ENCODE measurements around the gene RPA1. TPM values are rescaled to one million over a fixed set of nuclear protein-coding genes. Genes with fewer than 3 reads are reported as not detected.

Gene RPA1
- total and polyA plus RNA-seq, 4 donors: 9.2 to 29.5 (median 11.9) TPM

DNA sequence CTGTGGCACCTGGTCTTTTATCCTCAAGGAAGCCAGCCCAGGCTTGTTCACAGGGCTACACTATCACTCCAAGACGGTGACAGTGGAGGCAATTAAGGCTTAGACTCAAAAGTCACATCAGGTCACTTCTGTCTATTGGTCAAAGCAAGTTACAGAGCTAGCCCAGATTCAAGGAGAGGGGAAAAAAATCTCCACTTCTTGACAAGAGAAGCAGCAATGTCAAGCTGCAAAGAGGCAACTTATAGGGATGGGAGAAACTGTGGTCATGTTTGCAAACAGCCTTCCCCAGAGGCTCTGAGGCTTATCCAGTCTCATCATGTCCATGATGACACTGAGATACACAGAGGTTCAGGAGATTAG, 36.4 kb upstream of the RPA1 start:
- Histone ChIP-seq H3K9ac (ENCODE audit: low read depth in 1 of 2, low read length in 2 of 2) (no peak overlapping the region), H3K4me3 (ENCODE audit: low read depth in 1 of 3, low read length in 3 of 3) (no peak overlapping the region), H3K27ac (ENCODE audit: low read depth in 1 of 2, low read length in 2 of 2) (no peak overlapping the region), H3K4me1 (ENCODE audit: control insufficient read depth in 4 of 4, insufficient read depth in 4 of 4, low read length in 3 of 4) (peaks cover 2 to 9% (median 6%) of the 10 kb centered on the region in 4 donors), H3K36me3 (ENCODE audit: control insufficient read depth in 4 of 4, insufficient read depth in 3 of 4, low read depth in 1 of 4, low read length in 3 of 4) (peaks cover 0 to 1% (median 0%) of the 10 kb centered on the region in 4 donors), H3K9me3 (ENCODE audit: control insufficient read depth in 4 of 4, low read length in 3 of 4) (no peaks in the 10 kb centered on the region), H3K27me3 (ENCODE audit: control insufficient read depth in 4 of 4, insufficient read depth in 4 of 4, low read length in 3 of 4) (no peaks in the 10 kb centered on the region)
- DNase-seq (ENCODE audit: low spot score): no peak
- 93% methylated on average over 1 of the region's 1 CpG for WGBS
- TF ChIP-seq MAX (IDR thresholded peaks at IDR 0.05): no peak
- no peak for TF ChIP-seq ZBTB33 (IDR thresholded peaks at IDR 0.05)
- no peak for TF ChIP-seq FOXA2 (IDR thresholded peaks at IDR 0.05)
- TF ChIP-seq HNF4A (conservative IDR thresholded peaks at IDR 0.05): no peak
- TF ChIP-seq JUND (IDR thresholded peaks at IDR 0.05): no peak
- TF ChIP-seq TAF1 (conservative IDR thresholded peaks at IDR 0.05): no peak
- TF ChIP-seq, protein P1, sequence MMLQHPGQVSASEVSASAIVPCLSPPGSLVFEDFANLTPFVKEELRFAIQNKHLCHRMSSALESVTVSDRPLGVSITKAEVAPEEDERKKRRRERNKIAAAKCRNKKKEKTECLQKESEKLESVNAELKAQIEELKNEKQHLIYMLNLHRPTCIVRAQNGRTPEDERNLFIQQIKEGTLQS (IDR thresholded peaks at IDR 0.05): no peak
- TF ChIP-seq, protein P2, sequence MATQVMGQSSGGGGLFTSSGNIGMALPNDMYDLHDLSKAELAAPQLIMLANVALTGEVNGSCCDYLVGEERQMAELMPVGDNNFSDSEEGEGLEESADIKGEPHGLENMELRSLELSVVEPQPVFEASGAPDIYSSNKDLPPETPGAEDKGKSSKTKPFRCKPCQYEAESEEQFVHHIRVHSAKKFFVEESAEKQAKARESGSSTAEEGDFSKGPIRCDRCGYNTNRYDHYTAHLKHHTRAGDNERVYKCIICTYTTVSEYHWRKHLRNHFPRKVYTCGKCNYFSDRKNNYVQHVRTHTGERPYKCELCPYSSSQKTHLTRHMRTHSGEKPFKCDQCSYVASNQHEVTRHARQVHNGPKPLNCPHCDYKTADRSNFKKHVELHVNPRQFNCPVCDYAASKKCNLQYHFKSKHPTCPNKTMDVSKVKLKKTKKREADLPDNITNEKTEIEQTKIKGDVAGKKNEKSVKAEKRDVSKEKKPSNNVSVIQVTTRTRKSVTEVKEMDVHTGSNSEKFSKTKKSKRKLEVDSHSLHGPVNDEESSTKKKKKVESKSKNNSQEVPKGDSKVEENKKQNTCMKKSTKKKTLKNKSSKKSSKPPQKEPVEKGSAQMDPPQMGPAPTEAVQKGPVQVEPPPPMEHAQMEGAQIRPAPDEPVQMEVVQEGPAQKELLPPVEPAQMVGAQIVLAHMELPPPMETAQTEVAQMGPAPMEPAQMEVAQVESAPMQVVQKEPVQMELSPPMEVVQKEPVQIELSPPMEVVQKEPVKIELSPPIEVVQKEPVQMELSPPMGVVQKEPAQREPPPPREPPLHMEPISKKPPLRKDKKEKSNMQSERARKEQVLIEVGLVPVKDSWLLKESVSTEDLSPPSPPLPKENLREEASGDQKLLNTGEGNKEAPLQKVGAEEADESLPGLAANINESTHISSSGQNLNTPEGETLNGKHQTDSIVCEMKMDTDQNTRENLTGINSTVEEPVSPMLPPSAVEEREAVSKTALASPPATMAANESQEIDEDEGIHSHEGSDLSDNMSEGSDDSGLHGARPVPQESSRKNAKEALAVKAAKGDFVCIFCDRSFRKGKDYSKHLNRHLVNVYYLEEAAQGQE (IDR thresholded peaks at IDR 0.05): no peak
- no peak for TF ChIP-seq RXRA (IDR thresholded peaks at IDR 0.05)
- no peak for TF ChIP-seq GABPA (IDR thresholded peaks at IDR 0.05 in 1 of 2, conservative IDR thresholded peaks at IDR 0.05 in 1 of 2)
- TF ChIP-seq FOXA1 (IDR thresholded peaks at IDR 0.05): no peak
- no peak for TF ChIP-seq EGR1 (IDR thresholded peaks at IDR 0.05; ENCODE audit: low read depth in 2 of 2)

DNA sequence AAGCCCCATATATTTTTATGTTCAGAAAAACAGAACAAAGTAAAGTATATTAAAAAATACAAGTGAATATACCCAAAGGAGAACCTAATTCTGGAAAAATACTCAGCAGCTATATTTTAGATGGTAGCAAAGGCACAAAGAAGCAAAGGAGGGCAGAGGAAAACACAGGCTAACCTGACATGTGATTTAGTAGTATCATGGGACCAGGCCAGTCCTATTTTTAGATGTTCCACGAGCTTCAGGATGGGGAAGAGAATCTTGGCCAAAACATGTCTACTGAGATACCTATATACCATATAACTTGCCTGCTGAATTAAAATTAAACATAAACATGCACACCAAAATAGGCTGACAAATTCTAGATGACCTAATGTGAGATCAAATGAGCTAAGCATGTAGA, 33.0 kb upstream of the RPA1 start:
- H3K9ac ChIP-seq (ENCODE audit: low read depth in 1 of 2, low read length in 2 of 2): no peak overlapping the region
- no peaks in the 10 kb centered on the region for H3K27me3 ChIP-seq (ENCODE audit: control insufficient read depth in 4 of 4, insufficient read depth in 4 of 4, low read length in 3 of 4)
- WGBS: 34% methylated on average over 1 of the region's 1 CpG
- no peak overlapping the region for H3K27ac ChIP-seq (ENCODE audit: low read depth in 1 of 2, low read length in 2 of 2)
- peaks cover 4 to 9% (median 7%) of the 10 kb centered on the region in 4 donors for H3K36me3 ChIP-seq (ENCODE audit: control insufficient read depth in 4 of 4, insufficient read depth in 3 of 4, low read depth in 1 of 4, low read length in 3 of 4)
- H3K4me1 ChIP-seq (ENCODE audit: control insufficient read depth in 4 of 4, insufficient read depth in 4 of 4, low read length in 3 of 4): peaks cover 0 to 6% (median 4%) of the 10 kb centered on the region in 4 donors
- DNase-seq (ENCODE audit: low spot score): no peak
- no peaks in the 10 kb centered on the region for H3K9me3 ChIP-seq (ENCODE audit: control insufficient read depth in 4 of 4, low read length in 3 of 4)
- no peak overlapping the region for H3K4me3 ChIP-seq (ENCODE audit: low read depth in 1 of 3, low read length in 3 of 3)
- TF ChIP-seq EGR1 (IDR thresholded peaks at IDR 0.05; ENCODE audit: low read depth in 2 of 2): no peak
- TF ChIP-seq TAF1 (conservative IDR thresholded peaks at IDR 0.05): no peak
- no peak for TF ChIP-seq NR2F2 (IDR thresholded peaks at IDR 0.05)
- no peak for TF ChIP-seq HNF4A (conservative IDR thresholded peaks at IDR 0.05)
- TF ChIP-seq FOXA1 (IDR thresholded peaks at IDR 0.05): no peak
- TF ChIP-seq RAD21 (IDR thresholded peaks at IDR 0.05): no peak
- no peak for TF ChIP-seq HNF4G (IDR thresholded peaks at IDR 0.05)
- TF ChIP-seq MAX (IDR thresholded peaks at IDR 0.05): no peak
- TF ChIP-seq, protein P3, sequence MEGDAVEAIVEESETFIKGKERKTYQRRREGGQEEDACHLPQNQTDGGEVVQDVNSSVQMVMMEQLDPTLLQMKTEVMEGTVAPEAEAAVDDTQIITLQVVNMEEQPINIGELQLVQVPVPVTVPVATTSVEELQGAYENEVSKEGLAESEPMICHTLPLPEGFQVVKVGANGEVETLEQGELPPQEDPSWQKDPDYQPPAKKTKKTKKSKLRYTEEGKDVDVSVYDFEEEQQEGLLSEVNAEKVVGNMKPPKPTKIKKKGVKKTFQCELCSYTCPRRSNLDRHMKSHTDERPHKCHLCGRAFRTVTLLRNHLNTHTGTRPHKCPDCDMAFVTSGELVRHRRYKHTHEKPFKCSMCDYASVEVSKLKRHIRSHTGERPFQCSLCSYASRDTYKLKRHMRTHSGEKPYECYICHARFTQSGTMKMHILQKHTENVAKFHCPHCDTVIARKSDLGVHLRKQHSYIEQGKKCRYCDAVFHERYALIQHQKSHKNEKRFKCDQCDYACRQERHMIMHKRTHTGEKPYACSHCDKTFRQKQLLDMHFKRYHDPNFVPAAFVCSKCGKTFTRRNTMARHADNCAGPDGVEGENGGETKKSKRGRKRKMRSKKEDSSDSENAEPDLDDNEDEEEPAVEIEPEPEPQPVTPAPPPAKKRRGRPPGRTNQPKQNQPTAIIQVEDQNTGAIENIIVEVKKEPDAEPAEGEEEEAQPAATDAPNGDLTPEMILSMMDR (IDR thresholded peaks at IDR 0.05; ENCODE audit: low read depth, low read length, missing input control): no peak
- no peak for TF ChIP-seq ZBTB33 (IDR thresholded peaks at IDR 0.05)
- TF ChIP-seq YY1 (IDR thresholded peaks at IDR 0.05): no peak
- TF ChIP-seq, protein P2 (IDR thresholded peaks at IDR 0.05): no peak
- TF ChIP-seq GABPA (IDR thresholded peaks at IDR 0.05 in 1 of 2, conservative IDR thresholded peaks at IDR 0.05 in 1 of 2): no peak
- TF ChIP-seq SP1 (IDR thresholded peaks at IDR 0.05): no peak
